ENCODE results near the gene COL15A1.

Gene COL15A1

GRCh38 chr9:99019510-99020331, 76.0 kb downstream of the COL15A1 start:
- no peak for DNase-seq

GRCh38 chr9:99020786-99021436, 77.2 kb downstream of the COL15A1 start:
- no peak for DNase-seq

- no peak for DNase-seq
Observed at GRCh38 chr9:99021512-99021911, 77.8 kb downstream of the COL15A1 start.

GRCh38 chr9:99023231-99023630, 79.5 kb downstream of the COL15A1 start:
- DNase-seq = no peak

- DNase-seq = no peak
Observed at GRCh38 chr9:99023831-99024230, 80.1 kb downstream of the COL15A1 start.

- DNase-seq = no peak
Observed at GRCh38 chr9:99024959-99025358, 81.3 kb downstream of the COL15A1 start.

- no peak for DNase-seq
Observed at GRCh38 chr9:99025616-99026270, 82.0 kb downstream of the COL15A1 start.

GRCh38 chr9:99026271-99026955, 82.7 kb downstream of the COL15A1 start:
- no peak for DNase-seq

GRCh38 chr9:99026956-99027298, 83.2 kb downstream of the COL15A1 start:
- no peak for DNase-seq

GRCh38 chr9:99027443-99027842, 83.7 kb downstream of the COL15A1 start:
- DNase-seq = no peak

GRCh38 chr9:99029083-99029645, 85.5 kb downstream of the COL15A1 start:
- DNase-seq = no peak

GRCh38 chr9:99030092-99030511, 86.4 kb downstream of the COL15A1 start:
- DNase-seq = no peak

- DNase-seq = no peak
Observed at GRCh38 chr9:99030610-99031109, 87.0 kb downstream of the COL15A1 start.

GRCh38 chr9:99031319-99031718, 87.6 kb downstream of the COL15A1 start:
- no peak for DNase-seq

GRCh38 chr9:99031994-99032393, 88.3 kb downstream of the COL15A1 start:
- DNase-seq = no peak

- no peak for DNase-seq
Observed at GRCh38 chr9:99034149-99034548, 90.4 kb downstream of the COL15A1 start.

- DNase-seq = no peak
Observed at GRCh38 chr9:99035313-99035712, 91.6 kb downstream of the COL15A1 start.

- DNase-seq = no peak
Observed at GRCh38 chr9:99037769-99038483, 94.2 kb downstream of the COL15A1 start.

GRCh38 chr9:99038484-99038820, 94.7 kb downstream of the COL15A1 start:
- DNase-seq = no peak

- DNase-seq = peak in 1 of 2 donors; percentile 13
Observed at GRCh38 chr9:99039505-99040182, 95.9 kb downstream of the COL15A1 start.

GRCh38 chr9:99040251-99040900, 96.7 kb downstream of the COL15A1 start:
- no peak for DNase-seq
